Measurements from ENCODE around the gene MIGA2.
"Not testable (repeated sequence)": the region's sequence is repeated elsewhere in the genome, so short reads cannot be mapped to it uniquely, and the experiment has no call there.

The MIGA2 gene

GRCh38 chr9:129102791-129103594 lies 66.6 kb downstream of the MIGA2 start:
- DNase-seq = no peak

DNA sequence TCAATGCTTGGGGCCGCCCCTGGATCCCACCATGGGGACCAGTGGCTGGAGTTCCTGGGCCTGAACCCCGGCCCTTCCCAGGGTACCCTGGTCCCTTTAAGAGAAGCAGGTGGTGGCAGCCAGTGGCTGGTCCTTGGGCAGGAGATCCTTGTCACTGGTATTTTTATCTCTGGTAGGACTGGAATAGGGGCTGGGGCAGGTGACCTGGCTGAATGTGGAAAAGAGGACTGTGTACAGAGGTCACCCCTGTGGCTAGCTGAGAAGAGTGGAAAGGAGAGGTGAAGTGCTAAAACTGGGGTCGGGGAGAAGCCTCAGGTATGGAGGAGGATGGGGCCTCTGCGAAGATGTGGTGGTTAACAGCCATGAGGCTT lies 67.2 kb downstream of the MIGA2 start:
- no peak for DNase-seq

GRCh38 chr9:129104051-129104450 lies 67.6 kb downstream of the MIGA2 start:
- DNase-seq = no peak

DNA sequence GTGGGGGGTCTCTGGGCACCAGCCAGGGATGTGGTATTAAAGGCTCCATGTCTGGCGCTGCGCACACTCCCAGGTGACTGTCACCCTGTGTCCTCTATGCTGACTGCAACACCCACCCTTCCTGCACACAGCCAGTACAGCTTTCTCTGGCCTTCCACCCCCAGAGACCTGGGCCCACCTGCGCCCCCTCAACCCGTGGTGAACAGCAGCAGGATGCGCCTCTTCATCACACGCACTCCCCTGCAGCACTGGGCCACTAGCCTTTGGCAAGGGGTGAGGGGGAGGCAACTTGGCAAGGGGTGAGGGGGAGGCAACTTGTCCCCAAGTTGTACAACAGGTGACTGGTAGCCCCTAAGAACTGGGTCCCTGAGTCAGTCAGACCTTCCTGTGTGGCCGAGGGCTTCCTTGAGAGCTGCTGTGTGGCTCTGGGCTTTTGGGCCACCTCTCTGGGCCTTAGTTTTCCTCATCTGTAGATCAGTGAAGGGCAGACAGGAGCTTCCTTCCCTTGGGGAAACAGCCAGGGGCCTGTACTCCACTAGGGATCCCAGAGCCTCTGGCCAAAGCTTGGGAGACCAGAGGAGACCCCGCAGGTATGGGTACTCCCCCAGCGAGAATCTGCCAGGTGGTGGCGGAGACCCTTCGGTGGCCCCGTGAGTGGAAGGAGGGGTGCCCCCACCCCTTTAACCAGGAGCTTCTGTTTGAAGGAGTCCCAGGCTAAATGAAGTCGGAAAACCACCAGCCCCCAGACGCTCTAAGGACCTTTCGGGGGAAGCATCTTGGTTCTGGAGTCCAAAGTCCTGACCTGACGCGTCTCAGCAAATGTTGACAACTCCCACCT lies 69.7 kb downstream of the MIGA2 start:
- DNase-seq = no peak

- no peak for DNase-seq
Measured at GRCh38 chr9:129107651-129108050, 71.2 kb downstream of the MIGA2 start.

DNA sequence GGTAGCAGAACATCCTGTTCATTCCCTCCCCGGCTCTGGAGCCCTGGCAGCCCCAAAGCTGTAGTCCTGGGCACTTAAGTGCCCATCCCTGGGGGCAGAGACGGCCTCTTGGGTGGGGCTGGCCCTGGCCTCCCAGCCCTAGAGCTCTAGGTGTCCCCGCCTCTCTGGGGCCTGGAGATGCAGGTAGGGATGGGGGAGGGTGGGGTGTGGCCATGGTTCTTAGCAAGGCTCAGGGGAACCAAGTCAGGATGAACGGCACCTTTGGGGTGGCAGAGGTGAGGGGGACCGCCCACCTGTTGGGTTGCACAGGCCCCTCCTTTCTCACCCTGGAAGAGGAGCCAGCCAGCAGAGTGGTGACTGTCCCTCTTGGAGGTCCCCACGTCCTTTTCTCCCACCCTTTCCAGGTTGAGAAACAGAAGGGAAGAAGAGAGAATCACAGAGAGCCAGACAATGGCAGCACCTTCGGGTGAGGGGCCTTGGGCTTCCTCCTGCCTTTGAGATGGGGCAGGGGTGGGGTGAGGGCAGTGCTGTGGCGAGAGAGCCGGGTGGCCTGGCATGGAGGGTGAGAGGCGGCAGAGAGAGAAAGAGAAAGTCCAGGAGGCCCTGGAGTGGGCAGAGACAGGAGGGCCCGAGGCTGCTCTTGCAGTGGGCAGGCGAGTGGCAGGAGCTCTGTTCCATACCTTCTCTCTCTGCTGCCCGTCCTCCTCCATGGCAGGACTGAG lies 71.8 kb downstream of the MIGA2 start:
- DNase-seq = no peak

DNA sequence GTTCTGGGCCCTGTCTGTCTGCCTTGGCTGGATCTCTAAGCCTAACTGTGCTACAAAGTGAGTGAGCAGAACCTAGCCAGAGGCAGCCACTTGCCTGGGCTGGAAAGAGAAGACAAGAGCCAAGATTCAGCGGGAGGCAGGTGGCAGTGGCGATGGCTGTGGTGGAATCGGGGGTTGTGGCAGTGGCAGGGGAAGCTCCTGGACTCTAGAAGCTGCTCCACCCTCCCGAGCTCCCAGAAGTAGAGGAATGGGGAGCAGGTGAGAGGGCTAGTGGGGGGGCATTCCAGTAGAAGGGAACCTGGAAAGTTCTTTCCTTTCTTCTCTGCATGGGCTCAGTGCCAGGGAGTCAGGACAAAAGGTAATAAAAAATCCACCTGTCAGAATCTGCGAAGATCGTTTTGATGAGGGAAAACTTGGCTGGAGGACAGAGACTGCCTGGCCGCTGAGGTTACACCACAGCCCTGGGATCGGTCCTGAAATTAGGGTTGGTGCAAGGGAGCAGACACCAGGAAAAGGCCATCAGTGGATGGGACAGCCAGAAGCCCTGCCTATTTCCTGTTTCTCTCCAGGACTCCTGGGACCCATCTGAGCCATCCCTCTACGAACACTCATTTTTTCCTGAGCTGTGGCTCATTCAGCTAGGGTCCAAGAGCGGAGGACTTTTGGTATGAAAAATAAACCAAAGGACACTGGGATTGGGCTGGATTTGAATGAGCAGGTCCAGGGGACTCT lies 72.5 kb downstream of the MIGA2 start:
- DNase-seq = no peak

DNA sequence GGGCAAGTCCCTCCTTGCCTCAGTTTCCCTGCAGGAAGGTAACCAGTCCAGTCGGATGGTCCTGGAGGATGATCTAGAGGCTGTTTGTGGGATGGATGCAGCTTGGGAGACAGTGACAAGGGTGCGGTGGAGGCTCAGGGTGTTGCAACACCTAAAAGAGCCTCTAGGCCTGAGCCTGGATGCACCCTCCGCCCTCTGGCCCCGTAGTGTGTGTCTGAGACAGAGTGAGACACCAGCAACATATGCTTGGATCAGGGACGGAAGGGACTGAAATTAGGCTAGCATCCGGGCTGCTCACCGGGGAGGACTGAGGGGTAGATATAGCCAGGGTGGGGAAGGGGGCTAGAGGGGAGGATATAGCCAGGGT lies 73.1 kb downstream of the MIGA2 start:
- DNase-seq = no peak

DNA sequence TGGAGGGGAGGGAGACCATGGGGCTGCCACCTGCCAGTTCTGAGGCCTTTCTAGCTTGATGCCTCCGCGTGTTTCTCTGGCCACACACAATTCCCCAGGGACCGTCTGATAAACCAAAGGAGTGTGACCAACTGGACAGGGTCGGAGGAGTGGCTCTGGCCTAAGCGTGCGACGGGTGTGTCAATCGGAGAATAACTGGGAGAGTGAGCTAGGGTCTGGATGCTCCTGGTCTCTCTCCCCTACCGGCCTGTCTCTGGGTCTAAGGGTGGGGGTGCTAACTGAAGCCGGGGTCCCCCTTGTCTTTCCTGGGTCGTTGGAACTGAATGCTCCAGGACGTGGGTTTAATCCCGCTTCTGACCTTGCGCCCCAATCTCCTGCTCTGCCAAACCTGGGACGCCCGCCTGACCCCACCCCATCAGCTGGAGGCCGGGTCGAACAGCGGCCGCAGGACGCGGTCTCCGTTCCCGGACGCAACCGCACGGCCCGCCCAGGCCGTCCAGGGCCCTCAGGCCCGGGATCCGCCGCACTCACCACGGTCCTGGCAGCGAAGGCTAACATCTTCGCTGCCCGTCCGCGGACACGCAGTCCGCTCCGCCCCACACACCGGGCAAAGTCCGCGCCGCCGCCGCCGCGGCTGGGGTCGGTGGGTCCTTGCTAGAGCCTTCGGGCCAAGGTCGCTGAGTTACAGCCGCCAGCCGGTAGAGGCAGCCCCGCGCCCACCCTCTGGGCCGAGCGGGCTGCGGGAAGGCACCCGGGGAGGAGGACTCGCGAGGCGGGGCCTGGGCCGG lies 73.7 kb downstream of the MIGA2 start:
- peak; percentile 57 for DNase-seq

- DNase-seq = peak; percentile 98
Measured at GRCh38 chr9:129110740-129111527, 74.5 kb downstream of the MIGA2 start, which contains the start of the genes CRAT and PTPA. TSS of gene CRAT (minus strand) at chr9:129110793. CDS start at chr9:129110509, 284 bp downstream. TSS of gene PTPA (plus strand) at chr9:129111415. CDS start at chr9:129111601, 186 bp downstream.

- peak; percentile 61 for DNase-seq
Measured at GRCh38 chr9:129111528-129112151, 75.2 kb downstream of the MIGA2 start.

GRCh38 chr9:129112526-129112925 lies 76.1 kb downstream of the MIGA2 start:
- DNase-seq = not testable (repeated sequence)

GRCh38 chr9:129113645-129114304 lies 77.3 kb downstream of the MIGA2 start:
- no peak for DNase-seq

DNA sequence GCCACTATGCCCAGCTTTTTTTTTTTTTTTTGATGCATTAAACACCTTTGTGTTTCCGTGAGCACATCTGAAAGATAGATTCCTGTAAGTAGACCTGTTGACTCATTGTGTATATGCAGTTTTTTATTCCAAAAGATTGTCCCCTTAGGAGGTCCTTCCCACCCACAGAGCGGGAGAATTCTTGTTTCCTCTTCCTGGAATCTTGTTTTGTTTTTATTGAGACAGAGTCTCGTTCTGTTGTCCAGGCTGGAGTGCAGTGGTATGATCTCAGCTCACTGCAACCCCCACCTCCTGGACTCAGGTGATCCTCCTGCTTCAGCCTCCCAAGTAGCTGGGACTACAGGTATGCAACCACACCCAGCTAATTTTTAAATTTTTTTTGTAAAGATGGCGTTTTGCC lies 82.4 kb downstream of the MIGA2 start:
- DNase-seq = no peak

DNA sequence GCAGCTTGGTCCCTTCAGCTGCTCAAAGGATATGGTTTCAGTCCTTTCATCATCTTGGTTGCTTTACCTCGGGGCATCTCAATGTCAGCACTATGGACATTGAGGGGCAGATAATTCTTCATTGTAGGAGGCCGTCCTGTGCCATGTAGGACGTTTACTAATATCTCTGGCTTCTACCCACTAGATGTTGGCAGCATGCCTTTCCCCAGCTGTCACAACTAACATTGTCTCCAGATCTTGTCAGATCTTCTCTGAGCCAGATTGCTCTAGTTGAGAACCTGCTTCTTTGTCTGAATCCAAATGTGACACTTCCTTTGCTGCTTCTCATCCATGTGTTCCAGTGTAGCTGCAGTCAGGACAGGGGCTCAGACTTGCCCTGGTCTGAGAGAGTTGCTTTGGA lies 85.1 kb downstream of the MIGA2 start:
- no peak for DNase-seq
